AG10803 (cell line): ENCODE data around the gene ZBED1.
"Not testable (repeated sequence)": the region's sequence is repeated elsewhere in the genome, so short reads cannot be mapped to it uniquely, and the experiment has no call there.

Source experiments
- DNase-seq: peaks from one replicate; pipeline ENCODE4 v3.0.0; 2010; ENCODE audit warnings: low read depth
- H3K4me3 ChIP-seq: 2 replicates; pipeline ENCODE4 v1.5.1; 2011; ENCODE audit warnings: mild to moderate bottlenecking, low read length, control low read depth
- CTCF ChIP-seq: conservative IDR thresholded peaks from 2 replicates; pipeline ENCODE4 v1.5.1; 2011; ENCODE audit warnings: mild to moderate bottlenecking, low read length, control low read depth, inconsistent platforms

The ZBED1 gene

GRCh38 chrX:2520539-2520938 is 19.8 kb upstream of the ZBED1 start:
- H3K4me3 ChIP-seq, result no peak overlapping the region
- no peak for TF ChIP-seq CTCF
- no peak for DNase-seq

- not testable (repeated sequence) for DNase-seq, H3K4me3 ChIP-seq
These were observed 18.9 kb upstream of the ZBED1 start for GRCh38 chrX:2519638-2520037.

- no peak for DNase-seq
- TF ChIP-seq CTCF, result no peak
These were observed 16.3 kb upstream of the ZBED1 start for GRCh38 chrX:2517055-2517454.

GRCh38 chrX:2516623-2517022 is 15.8 kb upstream of the ZBED1 start:
- no peak for TF ChIP-seq CTCF
- H3K4me3 ChIP-seq, result no peak overlapping the region
- DNase-seq, result no peak

More at GRCh38 chrX:2517055-2517454, 16.3 kb upstream of the ZBED1 start:
- H3K4me3 ChIP-seq, result no peak overlapping the region

- no peak for TF ChIP-seq CTCF
- no peak overlapping the region for H3K4me3 ChIP-seq
- DNase-seq, result no peak
These were observed 13.4 kb upstream of the ZBED1 start for GRCh38 chrX:2514131-2514530.

- no peak overlapping the region for H3K4me3 ChIP-seq
- TF ChIP-seq CTCF, result no peak
- DNase-seq, result no peak
These were observed 12.4 kb upstream of the ZBED1 start for GRCh38 chrX:2513121-2513664.

- no peak overlapping the region for H3K4me3 ChIP-seq
- TF ChIP-seq CTCF, result no peak
- no peak for DNase-seq
These were observed 11.7 kb upstream of the ZBED1 start for GRCh38 chrX:2512501-2512900.

GRCh38 chrX:2511326-2511725 is 10.6 kb upstream of the ZBED1 start:
- H3K4me3 ChIP-seq, result no peak overlapping the region
- no peak for TF ChIP-seq CTCF

More at GRCh38 chrX:2511326-2511725, 10.6 kb upstream of the ZBED1 start:
- DNase-seq, result no peak
